ENCODE measurements around the gene ZNG1B. TPM values are rescaled to one million over a fixed set of nuclear protein-coding genes. Genes with fewer than 3 reads are reported as not detected.
"Not testable (repeated sequence)": the region's sequence is repeated elsewhere in the genome, so short reads cannot be mapped to it uniquely, and the experiment has no call there.

ZNG1B gene
- total and polyA plus RNA-seq, 4 experiments from 2014 or later, result 32.7 to 44.0 (median 43.2) TPM

DNA sequence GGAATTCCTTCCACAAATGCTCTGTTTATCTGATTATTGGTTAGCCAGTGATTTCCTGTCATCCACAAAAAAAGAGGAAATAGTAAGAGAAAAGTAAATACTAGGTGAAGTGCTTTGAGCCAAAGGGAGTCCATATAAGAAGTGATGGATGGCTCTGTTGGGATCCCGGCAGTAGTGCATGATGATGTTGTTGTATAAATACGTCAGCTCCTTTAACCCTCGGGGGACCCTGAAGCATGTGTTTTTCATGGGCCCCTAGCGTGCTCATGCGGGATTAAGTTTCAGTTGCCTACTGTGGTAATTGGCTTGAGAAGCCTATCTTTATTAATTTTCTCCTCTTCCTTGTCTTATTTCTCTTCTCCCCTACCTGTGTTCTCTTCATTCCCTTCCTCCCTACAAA lies 24.7 kb upstream of the ZNG1B start:
- H3K36me3 ChIP-seq (ENCODE audit: insufficient read depth, low read length); H3K4me3 ChIP-seq (ENCODE audit: low read length in 2 of 2); POLR2A ChIA-PET (ENCODE audit: partially characterized antibody); CTCF ChIA-PET (ENCODE audit: partially characterized antibody); DNase-seq; H3K27me3 ChIP-seq (ENCODE audit: insufficient read depth, low read length); H3K9me3 Mint-ChIP-seq; H3K9me3 ChIP-seq (ENCODE audit: control insufficient read depth in 1 of 2, low read length in 2 of 2); H3K4me1 ChIP-seq (ENCODE audit: insufficient read depth, low read length); H3K27me3 Mint-ChIP-seq; H3K27ac ChIP-seq (ENCODE audit: low read depth, low read length); H3K4me1 Mint-ChIP-seq; intact Hi-C loops (cut with micrococcal nuclease); H3K36me3 Mint-ChIP-seq; H3K4me3 Mint-ChIP-seq: not testable (repeated sequence)
- H3K27ac Mint-ChIP-seq, result peak overlapping the region in 1 of 7 donors; percentile 31

DNA sequence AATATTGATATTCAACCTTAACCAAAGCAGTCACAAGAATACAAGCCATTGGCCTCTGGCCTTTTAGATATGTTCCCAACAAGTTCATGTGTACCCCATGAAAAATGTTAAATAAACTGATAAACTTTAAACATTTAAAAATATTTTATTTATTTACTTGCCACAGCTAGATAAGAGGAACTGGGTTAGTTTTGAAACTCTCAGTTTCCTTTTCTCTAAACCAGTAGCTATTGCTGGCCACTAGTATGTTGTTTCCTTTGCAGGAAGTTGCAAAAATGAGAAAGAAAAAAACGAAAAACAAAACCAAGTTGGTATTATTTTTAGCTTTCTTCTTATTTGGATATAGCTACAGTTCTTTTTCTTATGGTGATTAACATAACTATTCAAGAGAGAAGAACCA lies 5.7 kb upstream of the ZNG1B start:
- H3K4me1 ChIP-seq (ENCODE audit: insufficient read depth, low read length); CTCF ChIA-PET (ENCODE audit: partially characterized antibody); H3K4me1 Mint-ChIP-seq; H3K27me3 ChIP-seq (ENCODE audit: insufficient read depth, low read length); DNase-seq; H3K36me3 ChIP-seq (ENCODE audit: insufficient read depth, low read length); H3K9me3 Mint-ChIP-seq; H3K36me3 Mint-ChIP-seq; intact Hi-C loops (cut with micrococcal nuclease); H3K27me3 Mint-ChIP-seq; POLR2A ChIA-PET (ENCODE audit: partially characterized antibody); H3K9me3 ChIP-seq (ENCODE audit: control insufficient read depth in 1 of 2, low read length in 2 of 2); H3K27ac Mint-ChIP-seq; H3K27ac ChIP-seq (ENCODE audit: low read depth, low read length); H3K4me3 ChIP-seq (ENCODE audit: low read length in 2 of 2); H3K4me3 Mint-ChIP-seq: not testable (repeated sequence)

DNA sequence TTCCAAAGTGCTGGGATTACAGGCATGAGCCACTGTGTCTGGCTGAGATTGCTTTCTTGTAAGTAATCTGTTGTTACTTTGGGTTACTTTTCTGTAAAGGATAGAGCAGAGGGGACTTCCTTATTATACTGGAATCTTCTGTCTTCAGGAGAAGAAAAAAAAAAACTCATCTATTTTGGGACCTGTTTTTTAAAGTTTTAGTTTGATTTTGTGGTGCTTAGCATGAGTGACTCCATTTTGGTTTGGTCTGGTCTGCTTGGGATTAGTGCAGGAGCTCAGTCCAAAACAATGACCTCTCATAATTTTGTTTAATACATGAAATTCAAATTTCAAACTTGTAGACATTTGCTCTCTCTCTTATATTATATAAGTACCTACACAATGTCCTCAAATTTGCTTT lies 4.0 kb upstream of the ZNG1B start:
- POLR2A ChIA-PET (ENCODE audit: partially characterized antibody); H3K9me3 ChIP-seq (ENCODE audit: control insufficient read depth in 1 of 2, low read length in 2 of 2); H3K4me3 Mint-ChIP-seq; H3K36me3 Mint-ChIP-seq; intact Hi-C loops (cut with micrococcal nuclease); H3K9me3 Mint-ChIP-seq; H3K36me3 ChIP-seq (ENCODE audit: insufficient read depth, low read length); H3K27me3 Mint-ChIP-seq; H3K4me3 ChIP-seq (ENCODE audit: low read length in 2 of 2); H3K27ac Mint-ChIP-seq; H3K4me1 ChIP-seq (ENCODE audit: insufficient read depth, low read length); CTCF ChIA-PET (ENCODE audit: partially characterized antibody); H3K27me3 ChIP-seq (ENCODE audit: insufficient read depth, low read length); H3K27ac ChIP-seq (ENCODE audit: low read depth, low read length); DNase-seq: not testable (repeated sequence)
- peaks cover 0 to 11% (median 2%) of the 10 kb centered on the region in 4 donors for H3K4me1 Mint-ChIP-seq

DNA sequence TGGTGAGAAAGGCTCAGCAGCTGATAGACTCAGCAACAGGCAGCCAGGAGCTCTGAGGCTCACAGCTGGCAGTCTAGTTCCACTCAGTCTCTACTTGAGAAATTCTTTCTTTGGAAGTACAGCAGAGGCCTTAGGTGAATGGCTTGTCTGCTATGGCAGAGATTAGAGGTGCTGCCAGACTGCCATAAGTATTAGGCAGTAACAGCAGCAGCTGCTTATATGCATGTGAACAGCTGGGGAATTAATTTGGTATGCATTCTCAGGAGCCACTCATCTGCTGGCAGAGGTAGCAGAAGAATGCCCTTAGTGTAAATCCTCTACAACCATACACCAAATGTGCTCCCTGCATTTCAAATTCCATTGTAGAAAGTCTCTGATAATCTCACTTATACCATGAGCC lies 28.3 kb downstream of the ZNG1B start:
- H3K27me3 ChIP-seq (ENCODE audit: insufficient read depth, low read length); intact Hi-C loops (cut with micrococcal nuclease); POLR2A ChIA-PET (ENCODE audit: partially characterized antibody); H3K27ac Mint-ChIP-seq; H3K36me3 Mint-ChIP-seq; H3K4me3 ChIP-seq (ENCODE audit: low read length in 2 of 2); H3K27me3 Mint-ChIP-seq; H3K4me1 Mint-ChIP-seq; H3K9me3 ChIP-seq (ENCODE audit: control insufficient read depth in 1 of 2, low read length in 2 of 2); H3K27ac ChIP-seq (ENCODE audit: low read depth, low read length); CTCF ChIA-PET (ENCODE audit: partially characterized antibody); H3K4me3 Mint-ChIP-seq; DNase-seq; H3K9me3 Mint-ChIP-seq; H3K36me3 ChIP-seq (ENCODE audit: insufficient read depth, low read length); H3K4me1 ChIP-seq (ENCODE audit: insufficient read depth, low read length): not testable (repeated sequence)

DNA sequence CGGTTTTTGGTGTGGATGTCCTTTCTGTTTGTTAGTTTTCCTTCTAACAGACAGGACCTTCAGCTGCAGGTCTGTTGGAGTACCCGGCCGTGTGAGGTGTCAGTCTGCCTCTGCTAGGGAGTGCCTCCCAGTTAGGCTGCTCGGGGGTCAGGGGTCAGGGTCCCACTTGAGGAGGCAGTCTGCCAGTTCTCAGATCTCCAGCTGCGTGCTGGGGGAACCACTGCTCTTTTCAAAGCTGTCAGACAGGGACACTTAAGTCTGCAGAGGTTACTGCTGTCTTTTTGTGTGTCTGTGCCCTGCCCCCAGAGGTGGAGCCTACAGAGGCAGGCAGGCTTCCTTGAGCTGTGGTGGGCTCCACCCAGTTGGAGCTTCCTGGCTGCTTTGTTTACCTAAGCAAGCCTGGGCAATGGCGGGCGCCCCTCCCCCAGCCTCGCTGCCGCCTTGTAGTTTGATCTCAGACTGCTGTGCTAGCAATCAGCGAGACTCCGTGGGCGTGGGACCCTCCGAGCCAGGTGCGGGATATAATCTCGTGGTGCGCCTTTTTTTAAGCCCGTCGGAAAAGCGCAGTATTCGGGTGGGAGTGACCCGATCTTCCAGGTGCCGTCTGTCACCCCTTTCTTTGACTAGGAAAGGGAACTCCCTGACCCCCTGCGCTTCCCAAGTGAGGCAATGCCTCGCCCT lies 39.3 kb downstream of the ZNG1B start:
- H3K4me3 Mint-ChIP-seq, result peak overlapping the region in 4 of 8 donors; percentile 23 to 62 (median 61)
- H3K4me1 Mint-ChIP-seq, result peaks cover 0 to 14% (median 3%) of the 10 kb centered on the region in 4 donors
- H3K36me3 ChIP-seq (ENCODE audit: insufficient read depth, low read length); H3K9me3 ChIP-seq (ENCODE audit: control insufficient read depth in 1 of 2, low read length in 2 of 2); H3K27me3 ChIP-seq (ENCODE audit: insufficient read depth, low read length); H3K27me3 Mint-ChIP-seq; H3K4me1 ChIP-seq (ENCODE audit: insufficient read depth, low read length); H3K9me3 Mint-ChIP-seq; intact Hi-C loops (cut with micrococcal nuclease); CTCF ChIA-PET (ENCODE audit: partially characterized antibody); POLR2A ChIA-PET (ENCODE audit: partially characterized antibody); H3K27ac ChIP-seq (ENCODE audit: low read depth, low read length); H3K4me3 ChIP-seq (ENCODE audit: low read length in 2 of 2): not testable (repeated sequence)
- H3K36me3 Mint-ChIP-seq, result peaks cover 3 to 14% of the 10 kb centered on the region in 2 donors
- peak overlapping the region in 3 of 7 donors; percentile 35 to 77 (median 43) for H3K27ac Mint-ChIP-seq
- DNase-seq, result peak in 1 of 5 donors; percentile 3

DNA sequence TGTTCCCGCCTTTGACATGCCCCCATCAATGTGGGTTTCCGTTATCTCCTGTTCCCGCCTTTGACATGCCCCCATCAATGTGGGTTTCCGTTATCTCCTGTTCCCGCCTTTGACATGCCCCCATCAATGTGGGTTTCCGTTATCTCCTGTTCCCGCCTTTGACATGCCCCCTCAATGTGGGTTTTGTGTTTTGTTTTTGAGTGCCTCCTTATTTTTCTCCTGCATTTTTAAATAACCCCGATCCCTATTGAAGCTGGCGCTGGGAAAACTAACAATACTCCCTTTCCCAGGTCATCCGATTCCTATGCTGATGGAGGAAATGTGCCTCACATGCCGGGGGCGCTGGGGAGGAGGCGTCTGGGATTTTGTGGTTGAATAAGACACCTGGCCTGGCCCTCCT lies 59.0 kb downstream of the ZNG1B start:
- H3K27me3 ChIP-seq (ENCODE audit: insufficient read depth, low read length); H3K27ac Mint-ChIP-seq; DNase-seq; POLR2A ChIA-PET (ENCODE audit: partially characterized antibody); H3K36me3 Mint-ChIP-seq; CTCF ChIA-PET (ENCODE audit: partially characterized antibody); H3K27me3 Mint-ChIP-seq; H3K4me3 Mint-ChIP-seq; H3K4me1 ChIP-seq (ENCODE audit: insufficient read depth, low read length); H3K4me3 ChIP-seq (ENCODE audit: low read length in 2 of 2); H3K9me3 Mint-ChIP-seq; intact Hi-C loops (cut with micrococcal nuclease); H3K9me3 ChIP-seq (ENCODE audit: control insufficient read depth in 1 of 2, low read length in 2 of 2); H3K27ac ChIP-seq (ENCODE audit: low read depth, low read length); H3K36me3 ChIP-seq (ENCODE audit: insufficient read depth, low read length): not testable (repeated sequence)
- peaks cover 2 to 15% (median 3%) of the 10 kb centered on the region in 4 donors for H3K4me1 Mint-ChIP-seq

DNA sequence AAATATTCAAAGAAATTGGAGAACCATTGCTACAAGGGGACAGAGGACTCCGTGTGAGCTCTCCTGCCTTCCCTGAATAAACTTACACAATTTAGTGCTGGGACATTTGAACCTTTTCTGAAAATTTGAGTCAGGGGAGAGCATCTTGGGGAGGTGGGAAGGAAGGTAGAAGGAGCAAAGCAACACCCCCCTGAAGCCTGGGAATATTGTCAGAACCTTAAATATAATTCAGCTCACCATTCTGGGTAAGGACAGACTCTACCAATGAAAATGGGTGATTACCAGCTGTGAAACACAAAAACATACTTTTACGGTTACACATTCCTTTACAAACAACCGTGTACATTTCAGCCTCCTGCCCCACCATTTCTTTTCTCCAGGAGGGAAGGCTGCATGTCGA lies 60.9 kb downstream of the ZNG1B start, which contains the start of gene FOXD4L1:
Gene FOXD4L1 (plus strand): TSS at position 301 of the 400 bp plus-strand sequence. CDS start 592 bp downstream, outside the sequence.
- H3K27me3 Mint-ChIP-seq, result peaks cover 6 to 19% of the 10 kb centered on the region in 2 donors
- H3K36me3 ChIP-seq (ENCODE audit: insufficient read depth, low read length); H3K36me3 Mint-ChIP-seq; H3K9me3 Mint-ChIP-seq; DNase-seq; H3K4me1 ChIP-seq (ENCODE audit: insufficient read depth, low read length); H3K27me3 ChIP-seq (ENCODE audit: insufficient read depth, low read length); H3K4me3 ChIP-seq (ENCODE audit: low read length in 2 of 2); H3K9me3 ChIP-seq (ENCODE audit: control insufficient read depth in 1 of 2, low read length in 2 of 2); intact Hi-C loops (cut with micrococcal nuclease); H3K27ac ChIP-seq (ENCODE audit: low read depth, low read length); CTCF ChIA-PET (ENCODE audit: partially characterized antibody); POLR2A ChIA-PET (ENCODE audit: partially characterized antibody): not testable (repeated sequence)
- H3K4me3 Mint-ChIP-seq, result peak within 1 kb of the TSS in 5 of 8 donors; percentile 38 to 76 (median 62)
- H3K4me1 Mint-ChIP-seq, result peaks cover 4 to 22% (median 9%) of the 10 kb centered on the region in 4 donors
- peak within 1 kb of the TSS in 1 of 7 donors; percentile 6 for H3K27ac Mint-ChIP-seq
